ENCODE data around the gene AKAP5. TPM values are rescaled to one million over a fixed set of nuclear protein-coding genes. Genes with fewer than 3 reads are reported as not detected.

The AKAP5 gene
- total RNA-seq, 1 donor from 2014 or later, result 1.3 TPM

- Mint-ChIP-seq H3K36me3 (ENCODE audit: low read depth) (no peaks in the 10 kb centered on the region), H3K4me3 (no peak overlapping the region), H3K4me1 (no peaks in the 10 kb centered on the region), H3K27me3 (ENCODE audit: low read depth) (no peaks in the 10 kb centered on the region), H3K9me3 (no peaks in the 10 kb centered on the region), H3K27ac (ENCODE audit: unreplicated experiment) (no peak overlapping the region)
- no peak for DNase-seq (ENCODE audit: low read depth, low spot score)
- no peak for TF ChIP-seq CTCF (conservative IDR thresholded peaks at IDR 0.05)
Observed at GRCh38 chr14:64522591-64523355, 57.5 kb downstream of the AKAP5 start.

Other genes with a start within 250 kb of the AKAP5 start
- gene ESR2, start 171.1 kb upstream of the AKAP5 start, total RNA-seq, result 0.20 and 0.33 TPM in 2 replicates
- gene MTHFD1, start 77.1 kb upstream of the AKAP5 start, total RNA-seq, result 161 and 172 TPM in 2 replicates
- 14.1 and 14.4 TPM in 2 replicates for gene ZBTB25, start 38.3 kb downstream of the AKAP5 start, total RNA-seq
- 36.0 and 41.4 TPM in 2 replicates for gene ZBTB1, start 39.3 kb downstream of the AKAP5 start, total RNA-seq
- gene HSPA2, start 75.2 kb downstream of the AKAP5 start, total RNA-seq, result 2.6 and 2.7 TPM in 2 replicates
- 0.33 and 1.1 TPM in 2 replicates for gene PPP1R36, start 84.5 kb downstream of the AKAP5 start, total RNA-seq
- 43.4 and 46.0 TPM in 2 replicates for gene PLEKHG3, start 238.9 kb downstream of the AKAP5 start, total RNA-seq